A549 treated with AZD9567 at 1 μM for 4 hours (cell line): ENCODE measurements around the gene CCDC86. TPM values are rescaled to one million over a fixed set of nuclear protein-coding genes. Genes with fewer than 3 reads are reported as not detected.

Experiments used
- total RNA-seq: library from RNA; stranded (reverse); fragments of 200-300 nt; extraction: Qiagen RNA extraction; gene quantifications from 5 replicates; pipeline ENCODE4 v1.2.3, GENCODE V29; 2022; ENCODE audit not compliant: insufficient read depth

The CCDC86 gene, protein sequence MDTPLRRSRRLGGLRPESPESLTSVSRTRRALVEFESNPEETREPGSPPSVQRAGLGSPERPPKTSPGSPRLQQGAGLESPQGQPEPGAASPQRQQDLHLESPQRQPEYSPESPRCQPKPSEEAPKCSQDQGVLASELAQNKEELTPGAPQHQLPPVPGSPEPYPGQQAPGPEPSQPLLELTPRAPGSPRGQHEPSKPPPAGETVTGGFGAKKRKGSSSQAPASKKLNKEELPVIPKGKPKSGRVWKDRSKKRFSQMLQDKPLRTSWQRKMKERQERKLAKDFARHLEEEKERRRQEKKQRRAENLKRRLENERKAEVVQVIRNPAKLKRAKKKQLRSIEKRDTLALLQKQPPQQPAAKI
- 91.9 to 107 TPM (median 95.6 TPM) in 5 replicates for total RNA-seq

DNA sequence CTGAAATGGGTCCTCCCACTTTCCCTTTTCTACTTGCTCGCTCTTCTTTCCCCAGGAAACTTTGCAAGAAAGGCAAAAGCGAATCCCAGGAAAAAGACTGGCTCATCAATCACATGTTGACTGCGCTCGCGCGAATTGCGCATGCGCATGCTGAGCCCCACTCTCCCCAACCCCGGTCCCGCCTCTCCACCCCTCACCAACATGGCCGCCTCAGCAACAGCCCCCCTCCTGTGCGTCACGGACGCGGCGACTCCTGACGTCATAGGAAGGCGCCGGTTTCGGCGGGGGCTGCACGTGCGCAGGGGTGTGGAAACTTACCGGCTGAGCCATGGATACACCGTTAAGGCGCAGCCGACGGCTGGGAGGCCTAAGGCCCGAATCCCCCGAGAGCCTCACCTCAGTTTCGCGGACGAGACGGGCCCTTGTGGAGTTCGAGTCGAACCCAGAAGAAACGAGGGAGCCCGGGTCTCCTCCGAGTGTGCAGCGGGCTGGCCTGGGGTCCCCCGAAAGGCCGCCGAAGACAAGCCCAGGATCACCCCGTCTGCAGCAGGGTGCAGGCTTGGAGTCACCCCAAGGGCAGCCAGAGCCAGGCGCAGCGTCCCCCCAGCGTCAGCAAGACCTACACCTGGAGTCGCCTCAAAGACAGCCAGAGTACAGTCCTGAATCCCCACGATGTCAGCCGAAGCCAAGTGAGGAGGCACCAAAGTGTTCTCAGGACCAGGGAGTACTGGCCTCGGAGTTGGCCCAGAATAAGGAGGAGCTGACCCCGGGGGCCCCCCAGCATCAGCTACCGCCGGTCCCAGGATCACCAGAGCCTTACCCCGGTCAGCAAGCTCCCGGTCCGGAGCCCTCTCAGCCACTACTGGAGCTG lies at the start of gene CCDC86:
Gene CCDC86, plus strand, starts transcription at position 317 of the 871 bp plus-strand sequence. Its CDS starts 12 bp downstream, at position 329.

DNA sequence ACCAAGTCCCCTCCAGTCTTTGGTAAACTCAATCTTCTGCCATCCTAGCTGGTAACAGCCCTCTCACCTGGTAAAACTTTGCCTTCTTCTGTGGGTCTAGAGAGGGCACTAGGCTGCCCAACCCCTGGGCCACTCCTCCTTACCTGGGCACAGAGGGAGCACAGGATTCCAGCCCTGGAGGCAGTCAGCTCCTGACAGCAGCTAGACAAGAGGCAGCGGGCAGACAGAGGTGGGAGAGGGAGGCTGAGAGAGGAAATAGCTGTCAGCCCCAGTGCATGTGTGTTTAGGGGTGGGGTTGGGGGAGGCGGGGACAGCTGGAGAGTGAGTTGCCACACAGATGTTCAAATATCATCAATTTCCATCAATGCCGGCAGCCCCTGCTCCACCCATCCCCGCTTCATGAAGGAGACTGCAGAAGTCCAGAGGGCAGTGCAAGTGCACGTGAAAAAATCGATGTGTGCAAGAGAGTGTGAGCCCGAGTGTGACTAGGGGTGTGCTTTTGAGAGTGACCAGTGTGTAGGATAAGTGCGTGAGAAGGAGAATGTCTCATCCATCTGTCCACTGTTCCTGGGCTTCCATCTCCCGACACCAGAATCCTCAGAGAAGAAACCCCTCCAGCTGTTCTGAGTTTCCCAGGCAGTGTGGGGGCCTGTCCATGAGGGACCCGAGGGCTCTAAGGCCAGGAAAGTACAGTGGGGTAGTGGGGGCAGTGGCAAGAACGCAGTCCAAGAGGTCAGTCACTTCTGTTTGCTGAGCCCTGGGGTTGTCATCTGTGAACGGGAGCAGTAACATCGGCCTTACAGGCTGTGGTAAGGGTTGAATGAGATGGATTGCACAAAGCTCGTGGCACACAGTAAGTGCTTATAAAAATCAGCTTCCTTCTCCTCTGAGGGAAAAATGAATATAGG lies 14.1 kb downstream of the CCDC86 start, which contains the start of gene PTGDR2:
Gene PTGDR2, minus strand, starts transcription at position 225 of the 908 bp plus-strand sequence. CDS start 2,228 bp downstream, outside the sequence.

DNA sequence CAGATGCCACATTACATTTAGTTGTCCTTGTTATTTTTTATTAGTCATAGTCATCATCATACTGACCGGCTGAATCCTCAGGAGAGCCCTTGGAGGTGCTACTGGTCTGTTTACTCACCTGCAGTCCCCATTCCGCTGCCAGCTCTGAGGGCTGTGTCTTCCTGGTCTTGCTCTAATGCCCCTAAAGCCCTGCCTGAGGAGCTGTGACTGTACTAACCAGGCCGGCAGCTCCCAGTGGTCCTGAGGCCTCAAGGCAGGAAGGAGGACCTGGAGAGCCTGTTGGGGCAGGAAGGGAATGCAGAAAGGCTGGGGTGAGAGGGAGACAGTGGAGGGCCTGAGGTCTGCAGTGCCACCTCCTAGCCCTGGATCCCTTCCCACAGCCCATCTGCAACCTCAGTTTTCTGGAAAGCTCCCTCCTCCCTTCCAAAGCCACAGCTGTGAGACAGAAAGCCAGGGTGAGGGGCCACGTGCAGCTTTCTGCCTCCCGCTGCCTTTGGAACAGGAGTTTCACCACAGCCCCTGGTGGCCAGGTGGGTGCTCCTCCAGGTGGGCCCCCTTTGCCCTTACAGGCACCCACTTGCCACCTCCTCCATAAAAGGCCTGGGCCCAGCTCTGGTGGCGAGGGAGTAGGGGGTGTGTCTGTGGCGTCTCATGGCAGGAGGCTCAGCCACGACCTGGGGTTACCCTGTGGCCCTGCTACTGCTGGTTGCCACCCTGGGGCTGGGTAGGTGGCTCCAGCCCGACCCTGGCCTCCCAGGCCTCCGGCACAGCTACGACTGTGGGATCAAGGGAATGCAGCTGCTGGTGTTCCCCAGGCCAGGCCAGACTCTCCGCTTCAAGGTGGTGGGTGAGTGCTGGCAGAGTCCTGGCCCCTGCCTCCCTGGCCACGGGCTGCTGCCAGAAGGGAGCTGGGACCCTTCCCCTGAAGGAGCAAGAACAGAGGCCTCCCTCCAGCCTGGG lies 25.3 kb downstream of the CCDC86 start, which contains the start of gene ZP1:
Gene ZP1, plus strand, starts transcription at position 632 of the 960 bp plus-strand sequence. Its CDS starts 20 bp downstream, at position 652.

Other genes starting within 250 kb of the CCDC86 start
- not detected in 5 replicates for gene MS4A8, start 142.5 kb upstream of the CCDC86 start, total RNA-seq
- gene MS4A18, start 117.4 kb upstream of the CCDC86 start, total RNA-seq = not detected in 5 replicates
- gene MS4A15, start 85.2 kb upstream of the CCDC86 start, total RNA-seq = 0.05 TPM in 1 of 5 replicates, not detected in the others
- gene MS4A10, start 56.8 kb upstream of the CCDC86 start, total RNA-seq = not detected in 5 replicates
- gene PTGDR2, start 13.8 kb downstream of the CCDC86 start, total RNA-seq = 0.05 to 0.08 TPM (median 0.07 TPM) in 4 of 5 replicates, not detected in the other
- 0.05 to 0.60 TPM (median 0.23 TPM) in 4 of 5 replicates, not detected in the other for gene ZP1, start 25.4 kb downstream of the CCDC86 start, total RNA-seq
- gene PRPF19, start 64.5 kb downstream of the CCDC86 start, total RNA-seq = 180 to 197 TPM (median 188 TPM) in 5 replicates
- 111 to 124 TPM (median 116 TPM) in 5 replicates for gene TMEM109, start 72.0 kb downstream of the CCDC86 start, total RNA-seq
- 72.0 to 145 TPM (median 132 TPM) in 5 replicates for gene TMEM132A, start 82.3 kb downstream of the CCDC86 start, total RNA-seq
- gene SLC15A3, start 110.1 kb downstream of the CCDC86 start, total RNA-seq = not detected in 5 replicates
- 0.08 to 0.16 TPM (median 0.09 TPM) in 4 of 5 replicates, not detected in the other for gene CD6, start 129.6 kb downstream of the CCDC86 start, total RNA-seq